Activated CD4-positive, alpha-beta T cell treated with anti-CD3 and anti-CD28 coated beads for 24 hours (primary cell): Measurements from ENCODE around the gene B3GNT4.
"Not testable (repeated sequence)": the region's sequence is repeated elsewhere in the genome, so short reads cannot be mapped to it uniquely, and the experiment has no call there.

ENCODE experiments used
- DNase-seq, 2 donors: peaks; one replicate each; pipeline ENCODE4 v3.0.0-alpha.2; 2020; ENCODE audit warnings: low read depth in 2 of 2

The B3GNT4 gene

DNA sequence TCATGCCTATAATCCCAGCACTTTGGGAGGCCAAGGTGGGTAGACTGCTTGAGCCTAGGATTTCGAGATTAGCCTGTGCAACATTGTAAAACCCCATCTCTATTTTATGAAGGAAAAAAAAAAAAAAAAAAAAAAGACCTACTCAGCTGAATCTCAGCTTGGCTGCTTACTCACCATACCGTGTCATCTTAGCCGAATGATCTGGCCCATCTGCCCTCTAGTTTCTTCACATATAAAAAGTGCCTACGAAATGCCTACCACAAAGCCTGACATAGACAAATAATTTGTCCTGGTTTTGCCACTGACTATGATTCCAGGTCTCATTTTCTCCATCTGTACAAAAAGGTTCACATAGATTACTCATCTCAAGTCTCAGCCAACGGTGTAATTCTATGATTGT is 12.3 kb downstream of the B3GNT4 start:
- no peak for DNase-seq

DNA sequence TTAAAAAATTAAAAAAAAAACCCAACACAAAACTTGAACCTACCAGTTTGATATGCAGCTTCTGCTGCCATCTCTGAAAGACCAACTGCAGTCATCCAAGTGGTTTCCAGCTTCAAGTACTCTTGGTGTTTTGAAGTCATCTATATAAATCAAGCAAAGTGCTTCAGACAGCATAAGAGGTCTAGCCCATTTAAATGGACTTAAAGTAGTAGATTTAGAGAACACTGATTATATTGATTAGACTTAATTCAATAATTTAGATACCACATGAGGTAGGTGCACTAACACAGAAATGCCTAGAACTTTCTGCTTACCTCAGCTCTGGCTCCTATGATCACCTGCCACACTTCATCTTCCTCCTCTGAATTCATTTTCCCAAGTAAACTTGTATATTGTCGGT is 12.9 kb downstream of the B3GNT4 start:
- no peak for DNase-seq

DNA sequence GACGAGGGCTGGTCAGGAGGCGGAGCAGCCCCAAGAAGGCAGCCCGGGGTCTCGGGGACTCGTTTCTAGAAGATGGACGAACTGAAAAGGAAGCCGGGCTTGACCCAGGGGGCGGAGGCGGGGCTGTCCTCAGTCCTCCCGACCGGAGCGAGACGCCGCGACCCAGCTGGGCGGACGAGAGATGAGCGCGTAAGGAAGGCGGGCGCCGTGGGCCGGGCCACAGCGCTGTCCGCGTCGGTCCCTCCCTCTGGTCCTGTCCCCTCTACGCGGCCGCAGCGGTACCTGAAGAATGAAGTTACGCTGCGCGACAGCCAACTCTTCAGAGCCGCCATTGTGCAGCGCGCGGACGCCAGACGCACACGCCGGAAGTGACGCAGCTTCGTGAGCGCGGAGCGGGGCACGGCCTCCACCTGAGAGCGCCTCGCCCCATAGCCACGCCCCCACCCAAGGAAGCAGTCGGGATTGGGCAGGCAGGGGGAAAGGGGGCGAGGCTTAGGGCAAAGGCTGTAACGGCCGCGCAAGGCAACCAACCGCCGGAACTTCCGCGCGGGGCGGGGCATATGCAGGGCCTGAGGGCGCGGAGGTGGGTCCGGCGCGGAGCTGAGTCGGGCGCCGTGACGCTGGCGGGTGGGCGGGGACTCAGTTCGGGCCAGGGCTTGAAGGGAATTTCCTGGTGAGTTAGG is 22.3 kb downstream of the B3GNT4 start, which contains the start of gene DIABLO:
DIABLO (minus strand) TSS at position 370 of the 683 bp plus-strand sequence; CDS start at position 332, 38 bp downstream.
- DNase-seq = peak; percentile 99

DNA sequence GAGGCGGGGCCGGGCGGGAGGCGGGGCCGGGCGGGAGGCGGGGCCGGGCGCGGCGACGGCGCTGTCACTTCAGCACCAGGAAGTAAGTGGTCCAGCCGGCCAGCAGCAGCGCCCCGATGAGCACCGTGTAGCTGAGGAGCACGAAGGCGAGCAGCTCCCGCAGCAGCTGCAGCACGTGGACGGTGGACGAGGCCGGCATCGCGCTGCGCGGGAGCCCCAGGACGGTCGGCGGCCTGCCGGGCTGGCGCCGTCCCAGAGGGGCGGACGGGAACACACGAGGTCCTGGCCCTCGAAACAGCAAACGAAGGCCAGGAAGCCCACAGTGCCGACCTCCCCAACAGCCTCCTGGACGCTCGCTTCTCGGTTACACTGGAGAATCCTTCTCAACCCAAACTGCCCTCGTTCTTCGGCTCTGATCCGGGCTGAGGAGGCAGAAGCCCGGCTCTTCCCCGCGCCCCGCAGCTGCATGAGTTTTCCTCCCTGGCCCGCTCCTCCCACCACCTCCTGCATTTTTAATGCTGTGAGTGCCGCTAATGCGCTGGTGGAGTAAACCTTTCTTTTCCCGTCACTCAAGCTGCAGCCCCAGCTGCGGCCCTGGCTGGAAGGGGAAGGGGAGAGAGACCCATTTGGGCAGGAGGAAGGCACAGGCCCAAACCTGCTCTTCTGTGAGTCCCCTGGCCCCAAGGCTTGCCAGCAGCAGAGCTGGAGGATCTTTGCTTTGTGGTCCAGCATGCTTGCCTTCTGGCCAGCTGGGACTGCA is 23.0 kb downstream of the B3GNT4 start:
- DNase-seq = no peak

DNA sequence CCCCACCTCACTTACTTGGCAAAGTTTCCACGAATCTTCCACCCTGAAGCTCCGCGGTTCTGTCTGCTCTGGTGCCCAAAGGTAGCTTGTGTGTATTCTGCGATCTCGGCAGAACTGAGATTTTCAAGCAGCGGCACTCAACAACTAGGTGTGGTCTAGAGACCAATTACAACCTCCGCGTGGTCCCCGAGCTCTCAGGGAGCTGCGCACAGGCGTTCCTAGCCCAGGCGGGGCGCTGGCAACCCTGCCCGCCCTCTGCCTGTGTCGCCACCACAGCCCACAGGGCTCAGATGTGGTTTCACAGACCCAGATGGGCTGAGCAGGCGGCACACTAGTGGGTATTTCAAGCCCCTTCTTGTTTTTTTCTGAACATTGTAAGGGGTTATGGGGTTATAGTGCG is 23.8 kb downstream of the B3GNT4 start:
- DNase-seq = no peak

DNA sequence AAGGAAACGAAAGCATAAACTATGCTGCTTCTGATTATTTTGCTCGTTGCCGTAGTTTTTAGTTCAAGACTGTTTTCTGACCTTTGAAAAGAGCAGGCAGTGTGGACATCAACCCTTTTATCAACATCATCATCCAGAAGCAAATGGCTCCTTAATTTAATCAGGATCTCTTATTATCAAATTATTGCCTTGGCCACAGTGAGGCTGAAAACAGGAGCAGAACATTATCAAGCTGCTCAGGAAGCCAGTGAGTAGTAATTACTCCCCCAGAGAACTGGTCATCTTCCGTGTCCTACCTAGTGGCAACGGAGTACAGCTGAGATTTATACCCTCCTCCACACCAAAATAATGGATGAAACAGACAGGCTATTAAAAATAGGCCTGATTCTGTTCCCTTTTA is 24.6 kb downstream of the B3GNT4 start:
- DNase-seq = no peak

DNA sequence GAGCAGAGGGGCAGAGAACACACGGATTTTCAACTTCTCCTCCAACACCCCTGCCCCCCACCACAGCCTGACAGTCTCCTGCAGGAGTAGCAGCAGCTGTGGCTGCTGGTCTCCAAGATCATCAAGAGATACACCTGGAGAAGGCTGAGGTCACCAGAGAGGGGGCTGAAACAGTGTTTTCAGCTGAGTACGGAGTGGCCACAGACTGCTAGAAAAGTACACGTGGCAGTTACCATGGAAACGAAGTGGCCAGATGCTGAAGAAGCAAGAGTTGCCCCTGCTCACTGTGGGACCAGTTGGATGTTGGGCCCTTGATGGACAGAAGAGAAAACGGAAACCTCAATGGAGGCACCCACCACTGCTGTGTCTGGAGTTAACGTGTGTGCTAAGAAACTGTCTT is 27.3 kb downstream of the B3GNT4 start:
- DNase-seq = no peak

DNA sequence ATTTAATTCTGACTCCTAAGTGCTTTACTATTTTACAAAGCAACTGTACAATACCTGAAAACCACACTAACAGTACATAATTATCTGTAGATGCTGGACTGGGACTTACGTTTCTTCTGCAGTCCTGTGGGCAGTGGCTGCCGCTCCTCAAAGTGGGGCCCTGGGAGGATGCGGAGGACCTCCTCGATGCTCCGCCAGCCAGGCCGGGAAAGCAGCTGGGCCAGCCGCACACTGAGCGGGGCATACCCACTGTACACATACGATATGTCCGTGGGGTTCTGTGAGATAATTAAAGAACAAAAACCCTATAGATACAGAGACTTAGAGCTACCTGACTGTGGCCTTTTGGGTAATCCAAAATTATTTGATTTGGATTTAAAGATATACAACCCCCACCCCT is 29.2 kb downstream of the B3GNT4 start:
- no peak for DNase-seq

DNA sequence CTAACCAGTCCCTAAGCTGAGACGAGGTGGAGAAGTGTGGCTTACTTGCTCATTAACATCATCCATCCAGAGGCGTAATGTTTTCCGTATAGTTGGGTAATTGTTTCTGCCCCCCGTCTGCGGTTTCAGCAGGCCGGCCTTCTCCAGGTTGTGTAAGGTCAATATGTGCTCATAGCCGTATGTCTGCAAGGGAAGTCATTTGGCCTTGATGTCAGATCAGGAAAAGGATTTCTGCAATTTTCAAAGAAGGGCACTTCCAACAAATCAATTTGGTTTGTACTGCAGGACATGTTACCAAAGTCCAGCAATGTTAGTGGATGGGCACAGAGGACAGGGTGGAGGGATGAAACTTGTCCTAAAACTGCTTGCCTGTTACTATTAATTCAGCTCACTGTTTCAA is 32.2 kb downstream of the B3GNT4 start:
- no peak for DNase-seq

DNA sequence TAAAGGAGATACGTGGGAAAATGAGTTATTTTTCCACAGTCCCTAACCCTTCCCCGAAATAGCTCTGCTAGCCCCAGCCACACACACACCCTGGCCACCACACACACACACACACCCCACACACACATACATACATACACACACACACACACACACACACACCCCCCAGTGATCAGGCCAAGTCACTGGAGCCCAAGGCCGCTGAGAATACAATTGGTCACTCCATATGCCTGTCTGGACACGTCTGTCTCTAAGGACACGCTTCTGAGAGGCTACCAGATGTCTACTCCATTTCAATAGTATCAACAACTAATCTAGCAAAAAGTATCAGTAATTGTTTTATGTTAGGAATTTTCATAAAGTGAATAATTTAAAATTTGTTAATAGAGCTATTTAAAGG is 35.4 kb downstream of the B3GNT4 start:
- no peak for DNase-seq

DNA sequence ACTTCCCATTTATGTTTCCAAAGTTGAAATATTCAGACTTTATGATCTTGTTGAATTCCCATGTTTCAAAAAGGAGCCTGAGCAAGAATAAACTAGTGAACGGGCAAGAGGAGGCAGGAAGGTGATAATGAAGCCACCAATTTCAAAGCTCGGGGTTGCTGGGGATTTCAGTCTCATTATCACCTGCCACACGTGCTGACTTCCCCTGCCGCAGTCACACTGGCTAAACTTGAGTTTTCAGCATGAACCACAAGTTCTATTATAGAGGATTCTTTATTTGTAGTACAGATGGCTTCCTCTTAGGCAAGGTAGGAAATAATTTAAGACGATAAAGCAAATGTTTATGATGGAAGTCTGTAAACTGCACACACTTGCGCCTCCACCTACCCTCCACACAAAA is 40.5 kb downstream of the B3GNT4 start:
- DNase-seq = no peak

DNA sequence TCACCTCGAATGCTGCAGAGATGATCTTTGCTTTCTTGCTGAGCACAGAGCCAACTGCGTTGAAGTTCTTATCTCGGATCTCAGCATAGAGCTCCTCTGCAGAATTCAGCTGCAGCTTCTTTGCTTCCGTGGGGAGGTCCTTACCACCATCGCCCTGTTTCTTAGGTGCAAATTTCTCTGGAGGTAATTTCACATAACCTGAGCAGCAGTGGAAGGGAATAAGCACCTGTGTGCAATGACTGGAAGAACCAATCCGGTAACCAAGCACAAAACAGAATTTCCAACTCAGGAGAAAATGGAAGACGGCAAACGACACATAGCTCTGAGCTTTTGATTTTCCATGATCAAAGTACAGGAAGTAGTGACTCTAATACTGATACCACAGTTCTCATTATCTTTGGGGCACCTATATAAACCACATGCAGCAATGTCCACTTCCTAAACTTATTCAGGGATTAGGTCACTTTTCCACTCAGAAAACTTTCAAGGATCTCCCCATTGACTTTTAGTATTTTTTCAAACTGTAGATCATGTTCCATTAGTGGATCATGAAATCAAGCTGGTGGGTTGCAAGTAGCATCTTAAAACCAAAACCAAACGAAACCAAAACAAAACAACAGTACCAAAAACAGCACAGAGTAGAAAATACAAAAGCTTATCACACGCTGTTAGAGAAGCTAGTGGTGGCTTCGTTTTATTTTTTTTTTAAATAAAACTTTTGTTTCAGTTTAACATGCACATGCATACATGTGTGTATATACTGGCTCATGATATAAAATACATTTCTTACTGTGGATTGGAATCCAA is 41.3 kb downstream of the B3GNT4 start:
- DNase-seq = no peak

DNA sequence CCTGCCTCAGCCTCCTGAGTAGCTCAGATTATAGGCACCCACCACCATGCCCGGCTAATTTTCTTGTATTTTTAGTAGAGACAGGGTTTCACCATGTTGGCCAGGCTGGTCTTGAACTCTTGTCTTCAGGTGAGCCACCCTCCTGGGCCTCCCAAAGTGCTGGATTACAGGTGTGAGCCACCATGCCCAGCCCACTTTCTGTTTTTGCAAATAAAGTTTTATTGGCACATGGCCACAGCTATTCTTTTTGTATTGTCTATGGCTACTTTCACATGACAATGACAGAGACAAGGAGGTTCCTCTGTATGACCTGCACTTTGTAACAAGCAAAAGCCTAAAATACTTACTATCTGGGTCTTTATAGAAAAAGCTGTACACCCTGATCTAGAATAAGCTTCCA is 42.0 kb downstream of the B3GNT4 start:
- no peak for DNase-seq

DNA sequence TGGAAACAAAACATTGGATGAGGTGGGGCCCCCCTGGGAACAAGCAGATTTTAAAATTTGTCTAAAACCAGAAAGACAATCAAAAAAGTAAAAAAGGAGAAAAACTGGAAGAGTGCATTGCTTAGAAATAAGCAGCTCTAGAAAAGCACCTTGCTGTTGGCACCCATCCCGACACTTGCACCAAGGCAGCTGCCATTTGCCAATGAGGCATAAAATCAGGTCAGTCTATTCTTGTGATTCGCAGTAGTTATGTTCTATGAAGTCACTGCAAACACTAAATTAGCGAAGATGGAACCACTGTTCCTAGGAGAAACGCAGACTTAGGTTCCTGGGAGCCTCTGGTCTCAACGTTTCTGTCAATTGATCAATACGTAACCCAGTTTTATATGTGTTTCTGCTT is 46.5 kb downstream of the B3GNT4 start:
- no peak for DNase-seq

DNA sequence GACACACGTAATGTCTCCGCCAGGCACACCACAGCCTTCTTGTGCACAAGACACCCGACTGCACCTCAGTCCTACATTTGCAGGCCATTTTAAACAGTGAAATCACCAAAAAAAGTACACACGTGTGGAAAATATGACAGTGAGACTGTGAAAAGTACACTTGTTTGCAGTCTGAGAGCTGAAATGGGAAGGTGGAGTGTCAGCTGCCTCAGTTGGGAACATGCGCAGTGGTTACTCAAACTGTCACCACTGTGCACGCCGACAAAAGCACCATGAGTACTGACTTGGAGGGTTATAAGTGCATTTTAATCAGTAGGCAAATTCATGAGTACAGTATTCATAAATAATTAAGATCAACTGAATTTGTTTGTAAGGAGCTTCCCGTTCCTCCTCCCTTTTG is 47.0 kb downstream of the B3GNT4 start:
- no peak for DNase-seq

DNA sequence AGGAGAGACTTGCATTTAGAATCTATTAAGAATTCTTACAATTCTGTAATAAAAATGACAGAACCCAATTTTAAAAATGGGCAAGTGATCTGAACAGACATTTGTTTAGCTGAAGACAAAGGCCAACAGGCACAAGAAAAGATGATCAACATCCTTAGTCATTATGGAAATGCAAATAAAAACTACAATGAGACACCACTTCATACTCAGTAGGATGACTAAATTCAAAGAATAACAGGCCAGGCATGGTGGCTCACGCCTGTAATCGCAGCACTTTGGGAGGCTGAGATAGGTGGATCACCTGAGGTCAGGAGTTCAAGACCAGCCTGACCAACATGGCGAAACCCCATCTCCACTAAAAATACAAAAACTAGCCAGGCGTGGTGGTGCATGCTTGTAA is 55.0 kb downstream of the B3GNT4 start:
- not testable (repeated sequence) for DNase-seq
